SK-N-SH (cell line): ENCODE data around the gene FAM210B.

Experiments used
- EP300 ChIP-seq, 2 experiments: IDR thresholded peaks; 2 replicates each; pipeline versions ENCODE4 v1.4.0 to v1.6.1; 2012; ENCODE audit warnings: borderline replicate concordance in 1 of 2, low read depth in 1 of 2, low read length in 1 of 2
- EZH2phosphoT487 ChIP-seq: fragments of 200-600 bp; sonication (generic); IDR thresholded peaks from 2 replicates; pipeline ENCODE4 v1.6.1; 2017; ENCODE audit warnings: low read depth, mixed run types, mild to moderate bottlenecking, antibody characterized with exemption, moderate library complexity, borderline replicate concordance
- FOXJ3 ChIP-seq: sonication (generic); formaldehyde crosslinking; IDR thresholded peaks from 2 replicates; pipeline ENCODE4 v1.5.1; 2020; ENCODE audit warnings: mild to moderate bottlenecking, missing genetic modification reagents
- MAX ChIP-seq: IDR thresholded peaks from 2 replicates; pipeline ENCODE4 v1.4.0; 2012; ENCODE audit warnings: low read depth
- PBX3 ChIP-seq: IDR thresholded peaks from 2 replicates; pipeline ENCODE4; 2012
- POLR2AphosphoS5 ChIP-seq: IDR thresholded peaks from 2 replicates; pipeline ENCODE4 v1.6.1; 2012; ENCODE audit warnings: low read depth, low read length
- SMC3 ChIP-seq: IDR thresholded peaks from 2 replicates; pipeline ENCODE4 v1.6.1; 2012; ENCODE audit warnings: low read depth, low read length, improper control_type of control experiment
- TAF1 ChIP-seq: IDR thresholded peaks from 2 replicates; pipeline ENCODE4 v1.6.1; 2012; ENCODE audit warnings: low read depth, mild to moderate bottlenecking, low read length, moderate library complexity, borderline replicate concordance
- TEAD4 ChIP-seq: IDR thresholded peaks from 2 replicates; pipeline ENCODE4 v1.4.0; 2012; ENCODE audit warnings: mild to moderate bottlenecking, borderline replicate concordance; ENCODE audit not compliant: insufficient read depth
- USF2 ChIP-seq: fragments of 150-350 bp; IDR thresholded peaks from 2 replicates; pipeline ENCODE4 v1.6.1; 2017; ENCODE audit warnings: antibody characterized with exemption, low read length, low read depth, borderline replicate concordance
- TF ChIP-seq, protein P1 (sequence below): fragments of 200-600 bp; sonication (generic); IDR thresholded peaks from 2 replicates; pipeline ENCODE4 v1.6.1; 2017; ENCODE audit warnings: antibody characterized with exemption, mild to moderate bottlenecking, moderate library complexity
- TF ChIP-seq, protein P2 (sequence below): IDR thresholded peaks from 2 replicates; pipeline ENCODE4 v1.4.0; 2012; ENCODE audit warnings: low read depth, borderline replicate concordance
- TF ChIP-seq, protein P3 (sequence below): IDR thresholded peaks from 2 replicates; pipeline ENCODE4 v1.6.1; 2012; ENCODE audit warnings: mild to moderate bottlenecking, low read depth, low read length, moderate library complexity

GRCh38 chr20:56412949-56413348 is 54.2 kb downstream of the FAM210B start:
- TF ChIP-seq, protein P1, sequence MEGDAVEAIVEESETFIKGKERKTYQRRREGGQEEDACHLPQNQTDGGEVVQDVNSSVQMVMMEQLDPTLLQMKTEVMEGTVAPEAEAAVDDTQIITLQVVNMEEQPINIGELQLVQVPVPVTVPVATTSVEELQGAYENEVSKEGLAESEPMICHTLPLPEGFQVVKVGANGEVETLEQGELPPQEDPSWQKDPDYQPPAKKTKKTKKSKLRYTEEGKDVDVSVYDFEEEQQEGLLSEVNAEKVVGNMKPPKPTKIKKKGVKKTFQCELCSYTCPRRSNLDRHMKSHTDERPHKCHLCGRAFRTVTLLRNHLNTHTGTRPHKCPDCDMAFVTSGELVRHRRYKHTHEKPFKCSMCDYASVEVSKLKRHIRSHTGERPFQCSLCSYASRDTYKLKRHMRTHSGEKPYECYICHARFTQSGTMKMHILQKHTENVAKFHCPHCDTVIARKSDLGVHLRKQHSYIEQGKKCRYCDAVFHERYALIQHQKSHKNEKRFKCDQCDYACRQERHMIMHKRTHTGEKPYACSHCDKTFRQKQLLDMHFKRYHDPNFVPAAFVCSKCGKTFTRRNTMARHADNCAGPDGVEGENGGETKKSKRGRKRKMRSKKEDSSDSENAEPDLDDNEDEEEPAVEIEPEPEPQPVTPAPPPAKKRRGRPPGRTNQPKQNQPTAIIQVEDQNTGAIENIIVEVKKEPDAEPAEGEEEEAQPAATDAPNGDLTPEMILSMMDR = no peak
- TF ChIP-seq POLR2AphosphoS5 (no peak), MAX (no peak), SMC3 (no peak), EP300 (IDR thresholded peaks at IDR 0.05; ENCODE audit: borderline replicate concordance in 1 of 2, low read depth in 1 of 2, low read length in 1 of 2) (no peak), EZH2phosphoT487 (no peak), TAF1 (no peak), PBX3 (no peak), USF2 (no peak), FOXJ3 (CRISPR knock-in tag) (no peak), TEAD4 (no peak)
- TF ChIP-seq, protein P2, sequence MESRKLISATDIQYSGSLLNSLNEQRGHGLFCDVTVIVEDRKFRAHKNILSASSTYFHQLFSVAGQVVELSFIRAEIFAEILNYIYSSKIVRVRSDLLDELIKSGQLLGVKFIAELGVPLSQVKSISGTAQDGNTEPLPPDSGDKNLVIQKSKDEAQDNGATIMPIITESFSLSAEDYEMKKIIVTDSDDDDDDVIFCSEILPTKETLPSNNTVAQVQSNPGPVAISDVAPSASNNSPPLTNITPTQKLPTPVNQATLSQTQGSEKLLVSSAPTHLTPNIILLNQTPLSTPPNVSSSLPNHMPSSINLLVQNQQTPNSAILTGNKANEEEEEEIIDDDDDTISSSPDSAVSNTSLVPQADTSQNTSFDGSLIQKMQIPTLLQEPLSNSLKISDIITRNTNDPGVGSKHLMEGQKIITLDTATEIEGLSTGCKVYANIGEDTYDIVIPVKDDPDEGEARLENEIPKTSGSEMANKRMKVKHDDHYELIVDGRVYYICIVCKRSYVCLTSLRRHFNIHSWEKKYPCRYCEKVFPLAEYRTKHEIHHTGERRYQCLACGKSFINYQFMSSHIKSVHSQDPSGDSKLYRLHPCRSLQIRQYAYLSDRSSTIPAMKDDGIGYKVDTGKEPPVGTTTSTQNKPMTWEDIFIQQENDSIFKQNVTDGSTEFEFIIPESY = no peak
- TF ChIP-seq, protein P3, sequence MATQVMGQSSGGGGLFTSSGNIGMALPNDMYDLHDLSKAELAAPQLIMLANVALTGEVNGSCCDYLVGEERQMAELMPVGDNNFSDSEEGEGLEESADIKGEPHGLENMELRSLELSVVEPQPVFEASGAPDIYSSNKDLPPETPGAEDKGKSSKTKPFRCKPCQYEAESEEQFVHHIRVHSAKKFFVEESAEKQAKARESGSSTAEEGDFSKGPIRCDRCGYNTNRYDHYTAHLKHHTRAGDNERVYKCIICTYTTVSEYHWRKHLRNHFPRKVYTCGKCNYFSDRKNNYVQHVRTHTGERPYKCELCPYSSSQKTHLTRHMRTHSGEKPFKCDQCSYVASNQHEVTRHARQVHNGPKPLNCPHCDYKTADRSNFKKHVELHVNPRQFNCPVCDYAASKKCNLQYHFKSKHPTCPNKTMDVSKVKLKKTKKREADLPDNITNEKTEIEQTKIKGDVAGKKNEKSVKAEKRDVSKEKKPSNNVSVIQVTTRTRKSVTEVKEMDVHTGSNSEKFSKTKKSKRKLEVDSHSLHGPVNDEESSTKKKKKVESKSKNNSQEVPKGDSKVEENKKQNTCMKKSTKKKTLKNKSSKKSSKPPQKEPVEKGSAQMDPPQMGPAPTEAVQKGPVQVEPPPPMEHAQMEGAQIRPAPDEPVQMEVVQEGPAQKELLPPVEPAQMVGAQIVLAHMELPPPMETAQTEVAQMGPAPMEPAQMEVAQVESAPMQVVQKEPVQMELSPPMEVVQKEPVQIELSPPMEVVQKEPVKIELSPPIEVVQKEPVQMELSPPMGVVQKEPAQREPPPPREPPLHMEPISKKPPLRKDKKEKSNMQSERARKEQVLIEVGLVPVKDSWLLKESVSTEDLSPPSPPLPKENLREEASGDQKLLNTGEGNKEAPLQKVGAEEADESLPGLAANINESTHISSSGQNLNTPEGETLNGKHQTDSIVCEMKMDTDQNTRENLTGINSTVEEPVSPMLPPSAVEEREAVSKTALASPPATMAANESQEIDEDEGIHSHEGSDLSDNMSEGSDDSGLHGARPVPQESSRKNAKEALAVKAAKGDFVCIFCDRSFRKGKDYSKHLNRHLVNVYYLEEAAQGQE = no peak
